Osteoblast (primary cell): ENCODE measurements around the gene PRAMEF2. TPM values are rescaled to one million over a fixed set of nuclear protein-coding genes. Genes with fewer than 3 reads are reported as not detected.
"Not testable (repeated sequence)": the region's sequence is repeated elsewhere in the genome, so short reads cannot be mapped to it uniquely, and the experiment has no call there.

Experiments
- DNase-seq: peaks from one replicate; pipeline ENCODE4 v3.0.0; 2011; ENCODE audit warnings: low spot score, mixed read lengths; ENCODE audit not compliant: insufficient read length; ENCODE audit errors: missing footprints
- H2AFZ ChIP-seq: 2 replicates; pipeline ENCODE4 v1.6.0; 2011; ENCODE audit warnings: mild to moderate bottlenecking, low read length
- H3K27ac ChIP-seq: 2 replicates; pipeline ENCODE4 v1.5.1; 2011; ENCODE audit warnings: mild to moderate bottlenecking, low read depth, low read length, moderate library complexity
- H3K27me3 ChIP-seq: 2 replicates; pipeline ENCODE4 v1.6.0; 2012; ENCODE audit warnings: mild to moderate bottlenecking, control low read depth, inconsistent platforms, low read length, moderate library complexity; ENCODE audit not compliant: insufficient read depth
- H3K36me3 ChIP-seq: 2 replicates; pipeline ENCODE4 v1.5.1; 2011; ENCODE audit warnings: mild to moderate bottlenecking, low read length, control low read depth, moderate library complexity; ENCODE audit not compliant: insufficient read depth
- H3K4me1 ChIP-seq: 2 replicates; pipeline ENCODE4 v1.5.1; 2011; ENCODE audit warnings: mild to moderate bottlenecking, low read length, control low read depth, moderate library complexity; ENCODE audit not compliant: insufficient read depth
- H3K4me2 ChIP-seq: 2 replicates; pipeline ENCODE4 v1.6.0; 2011; ENCODE audit warnings: mild to moderate bottlenecking, low read length; ENCODE audit not compliant: insufficient read depth
- H3K4me3 ChIP-seq: fragments of 200-600 bp; sonication (generic); 3 replicates; pipeline ENCODE4 v1.5.1; 2012; ENCODE audit warnings: mild to moderate bottlenecking, low read length, inconsistent platforms; ENCODE audit not compliant: insufficient read depth
- H3K79me2 ChIP-seq: 2 replicates; pipeline ENCODE4 v1.6.0; 2012; ENCODE audit warnings: mild to moderate bottlenecking, low read length, control low read depth, inconsistent platforms; ENCODE audit not compliant: insufficient read depth
- H3K9me3 ChIP-seq: 2 replicates; pipeline ENCODE4 v1.5.1; 2011; ENCODE audit warnings: low read depth, low read length, control low read depth
- H4K20me1 ChIP-seq: 2 replicates; pipeline ENCODE4 v1.6.0; 2012; ENCODE audit warnings: mild to moderate bottlenecking, low read length, control low read depth; ENCODE audit not compliant: insufficient read depth
- total RNA-seq: library from RNA; depleted of rRNA; stranded (reverse); fragments of >200 nt; gene quantifications from 2 replicates; pipeline ENCODE4 v1.2.3, GENCODE V29; 2012
- TF ChIP-seq, protein P1 (sequence below): IDR thresholded peaks from 2 replicates; pipeline ENCODE4 v1.5.1; 2011; ENCODE audit warnings: mild to moderate bottlenecking, low read depth, low read length, moderate library complexity; ENCODE audit errors: extremely low read depth

PRAMEF2 gene, protein sequence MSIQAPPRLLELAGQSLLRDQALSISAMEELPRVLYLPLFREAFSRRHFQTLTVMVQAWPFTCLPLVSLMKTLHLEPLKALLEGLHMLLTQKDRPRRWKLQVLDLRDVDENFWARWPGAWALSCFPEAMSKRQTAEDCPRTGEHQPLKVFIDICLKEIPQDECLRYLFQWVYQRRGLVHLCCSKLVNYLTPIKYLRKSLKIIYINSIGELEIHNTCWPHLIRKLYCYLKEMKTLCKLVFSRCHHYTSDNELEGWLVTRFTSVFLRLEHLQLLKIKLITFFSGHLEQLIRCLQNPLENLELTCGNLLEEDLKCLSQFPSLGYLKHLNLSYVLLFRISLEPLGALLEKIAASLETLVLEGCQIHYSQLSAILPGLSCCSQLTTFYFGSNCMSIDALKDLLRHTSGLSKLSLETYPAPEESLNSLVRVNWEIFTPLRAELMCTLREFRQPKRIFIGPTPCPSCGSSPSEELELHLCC
- total RNA-seq = not detected in 2 replicates

DNA sequence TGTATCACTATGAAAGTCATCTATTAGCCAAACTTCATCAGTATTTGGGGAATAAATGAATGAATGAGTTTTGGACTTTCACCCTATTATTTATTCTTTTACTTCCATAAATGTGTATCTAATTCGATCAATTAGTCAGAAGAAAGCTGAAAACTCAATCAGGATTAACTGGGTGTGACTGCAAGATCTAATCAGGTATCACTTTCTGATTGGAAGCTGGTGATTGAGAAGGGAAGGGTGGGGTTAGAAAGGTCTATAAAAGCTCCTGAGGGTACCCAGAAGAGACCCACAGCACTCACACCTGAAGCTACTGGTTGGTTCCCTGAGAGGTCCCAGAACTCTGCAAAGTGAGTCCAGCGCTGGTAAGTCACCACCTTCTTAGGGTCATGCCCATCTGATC lies at the start of gene PRAMEF2:
PRAMEF2 (plus strand) TSS at position 301 of the 400 bp plus-strand sequence. CDS start 1,924 bp downstream, outside the sequence.
- not testable (repeated sequence) for DNase-seq, H3K4me3 ChIP-seq, H2AFZ ChIP-seq, H3K4me2 ChIP-seq, H3K36me3 ChIP-seq, H3K27ac ChIP-seq, H3K79me2 ChIP-seq, H4K20me1 ChIP-seq, H3K4me1 ChIP-seq, H3K27me3 ChIP-seq, H3K9me3 ChIP-seq

DNA sequence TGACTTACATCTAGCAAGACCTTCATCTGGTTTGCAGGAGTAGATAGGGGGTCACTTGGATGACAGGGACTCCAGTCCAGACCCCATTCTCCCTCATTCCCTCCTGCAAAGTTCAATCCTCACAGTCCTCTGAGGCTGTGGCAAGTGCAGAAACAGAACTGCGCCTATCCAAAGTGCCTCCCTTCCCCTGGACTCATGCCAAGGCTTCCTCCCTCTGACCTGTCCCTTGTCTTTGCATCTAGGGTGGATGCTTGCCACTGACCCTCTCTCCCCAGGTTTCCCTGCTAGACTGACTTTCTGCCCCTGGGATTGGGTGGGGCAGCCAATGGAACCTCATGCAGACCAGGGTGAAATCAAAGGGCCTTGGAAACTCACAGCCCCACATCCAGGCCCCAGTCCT lies 47.0 kb upstream of the PRAMEF2 start:
- H3K36me3 ChIP-seq = no peaks in the 10 kb centered on the region
- no peaks in the 10 kb centered on the region for H3K9me3 ChIP-seq
- no peak overlapping the region for H3K4me2 ChIP-seq
- H3K79me2 ChIP-seq = no peaks in the 10 kb centered on the region
- no peaks in the 10 kb centered on the region for H4K20me1 ChIP-seq
- H3K27me3 ChIP-seq = no peaks in the 10 kb centered on the region
- TF ChIP-seq, protein P1, sequence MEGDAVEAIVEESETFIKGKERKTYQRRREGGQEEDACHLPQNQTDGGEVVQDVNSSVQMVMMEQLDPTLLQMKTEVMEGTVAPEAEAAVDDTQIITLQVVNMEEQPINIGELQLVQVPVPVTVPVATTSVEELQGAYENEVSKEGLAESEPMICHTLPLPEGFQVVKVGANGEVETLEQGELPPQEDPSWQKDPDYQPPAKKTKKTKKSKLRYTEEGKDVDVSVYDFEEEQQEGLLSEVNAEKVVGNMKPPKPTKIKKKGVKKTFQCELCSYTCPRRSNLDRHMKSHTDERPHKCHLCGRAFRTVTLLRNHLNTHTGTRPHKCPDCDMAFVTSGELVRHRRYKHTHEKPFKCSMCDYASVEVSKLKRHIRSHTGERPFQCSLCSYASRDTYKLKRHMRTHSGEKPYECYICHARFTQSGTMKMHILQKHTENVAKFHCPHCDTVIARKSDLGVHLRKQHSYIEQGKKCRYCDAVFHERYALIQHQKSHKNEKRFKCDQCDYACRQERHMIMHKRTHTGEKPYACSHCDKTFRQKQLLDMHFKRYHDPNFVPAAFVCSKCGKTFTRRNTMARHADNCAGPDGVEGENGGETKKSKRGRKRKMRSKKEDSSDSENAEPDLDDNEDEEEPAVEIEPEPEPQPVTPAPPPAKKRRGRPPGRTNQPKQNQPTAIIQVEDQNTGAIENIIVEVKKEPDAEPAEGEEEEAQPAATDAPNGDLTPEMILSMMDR = no peak
- no peaks in the 10 kb centered on the region for H3K4me1 ChIP-seq
- H3K27ac ChIP-seq = no peak overlapping the region
- no peak overlapping the region for H3K4me3 ChIP-seq
- no peak for DNase-seq
- no peak overlapping the region for H2AFZ ChIP-seq

DNA sequence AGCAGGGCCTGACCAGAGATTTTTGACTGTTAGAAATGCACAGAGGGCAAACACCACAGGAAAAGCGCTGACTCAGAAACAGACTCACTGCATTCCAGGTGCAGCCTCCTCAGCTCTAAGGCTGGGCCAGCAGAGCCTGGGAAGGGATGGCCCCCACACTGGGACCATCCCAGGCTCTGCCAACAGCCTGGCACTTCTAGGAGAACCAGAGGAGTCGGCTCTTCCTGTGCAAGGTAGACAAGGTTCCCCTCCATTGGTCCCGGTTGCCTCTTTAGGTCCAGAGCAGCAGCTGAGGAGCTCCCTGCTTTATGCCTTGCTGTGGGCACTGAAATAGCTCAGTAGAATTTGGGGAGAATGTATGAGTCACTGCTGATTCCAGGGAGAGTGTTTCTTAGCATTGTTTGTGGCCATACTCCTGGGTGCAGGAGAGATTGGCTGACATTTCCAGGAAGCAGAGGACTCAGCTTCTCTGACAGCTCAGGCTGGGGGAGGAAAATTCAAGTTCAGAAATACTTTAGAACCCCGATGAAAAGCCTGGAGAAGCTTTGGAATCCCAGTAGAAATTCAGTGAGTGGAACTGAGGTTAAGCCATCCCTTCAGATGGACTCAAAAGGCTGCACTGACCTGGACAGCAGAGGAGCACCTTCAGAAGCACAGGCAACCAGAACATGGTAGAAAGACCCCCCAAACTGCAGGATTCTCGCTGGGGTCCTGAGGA lies 46.0 kb upstream of the PRAMEF2 start:
- Histone ChIP-seq H3K4me3 (no peak overlapping the region), H3K27me3 (no peaks in the 10 kb centered on the region), H3K36me3 (no peaks in the 10 kb centered on the region), H3K27ac (no peak overlapping the region), H3K4me1 (no peaks in the 10 kb centered on the region), H3K9me3 (no peaks in the 10 kb centered on the region), H4K20me1 (no peaks in the 10 kb centered on the region), H3K4me2 (no peak overlapping the region), H3K79me2 (no peaks in the 10 kb centered on the region), H2AFZ (no peak overlapping the region)
- DNase-seq = no peak
- TF ChIP-seq, protein P1 = no peak

DNA sequence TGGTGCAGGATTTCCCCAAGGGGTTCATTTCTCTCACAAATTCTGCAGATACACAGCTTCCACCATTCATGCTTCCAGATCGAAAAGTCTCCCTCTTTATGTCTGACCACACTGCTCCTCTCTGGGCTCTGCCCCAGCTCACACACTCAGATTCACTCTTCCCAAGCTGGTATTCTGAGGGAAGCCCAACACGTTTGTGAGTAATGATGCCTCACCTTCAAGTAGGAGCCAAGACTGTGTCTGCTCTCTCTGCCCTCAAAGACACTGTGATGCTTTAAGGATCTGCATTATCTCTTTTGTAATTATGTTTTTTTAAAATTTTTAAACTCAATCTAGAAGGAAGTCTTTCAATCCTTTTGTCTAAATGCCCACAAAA lies 45.5 kb upstream of the PRAMEF2 start:
- Histone ChIP-seq H3K4me1 (no peaks in the 10 kb centered on the region), H3K36me3 (no peaks in the 10 kb centered on the region), H3K27ac (no peak overlapping the region), H3K4me3 (no peak overlapping the region), H3K4me2 (no peak overlapping the region), H4K20me1 (no peaks in the 10 kb centered on the region), H3K79me2 (no peaks in the 10 kb centered on the region), H3K27me3 (no peaks in the 10 kb centered on the region), H2AFZ (no peak overlapping the region), H3K9me3 (no peaks in the 10 kb centered on the region)
- DNase-seq = no peak
- TF ChIP-seq, protein P1 = no peak

DNA sequence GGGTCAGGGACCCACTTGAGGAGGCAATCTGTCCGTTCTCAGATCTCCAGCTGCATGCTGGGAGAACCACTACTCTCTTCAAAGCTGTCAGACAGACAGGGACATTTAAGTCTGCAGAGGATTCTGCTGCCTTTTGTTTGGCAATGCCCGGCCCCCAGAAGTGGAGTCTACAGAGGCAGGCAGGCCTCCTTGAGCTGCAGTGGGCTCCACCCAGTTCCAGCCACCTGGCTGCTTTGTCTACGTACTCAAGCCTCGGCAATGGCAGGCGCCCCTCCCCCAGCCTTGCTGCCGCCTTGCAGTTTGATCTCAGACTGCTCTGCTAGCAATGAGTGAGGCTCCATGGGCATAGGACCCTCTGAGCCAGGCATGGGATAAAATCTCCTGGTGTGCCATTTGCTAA lies 37.8 kb upstream of the PRAMEF2 start:
- H4K20me1 ChIP-seq, H3K4me2 ChIP-seq, H3K9me3 ChIP-seq, H3K36me3 ChIP-seq, H3K27me3 ChIP-seq, H2AFZ ChIP-seq, DNase-seq, H3K4me1 ChIP-seq, H3K27ac ChIP-seq, H3K4me3 ChIP-seq, H3K79me2 ChIP-seq: not testable (repeated sequence)

DNA sequence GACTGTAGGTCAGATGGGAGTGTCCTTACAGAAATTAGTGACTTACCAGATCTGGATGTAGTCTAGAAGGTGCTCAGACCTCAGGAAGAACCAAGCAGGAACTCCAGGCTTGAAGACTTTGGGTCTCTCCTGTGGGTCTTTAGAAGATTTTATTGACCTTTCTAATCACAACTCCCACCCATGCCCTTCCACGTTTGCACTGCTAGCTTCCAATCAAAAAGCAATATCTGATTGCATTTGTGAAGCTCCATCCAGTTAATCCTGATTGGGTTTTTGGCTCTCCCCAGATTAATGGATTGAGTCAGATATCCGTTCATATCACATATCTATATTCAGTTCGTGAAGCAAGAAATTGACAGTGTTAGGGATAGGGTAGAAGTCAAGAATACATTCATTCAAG lies 25.6 kb upstream of the PRAMEF2 start, which contains the start of gene PRAMEF11:
PRAMEF11 (minus strand) TSS at position 101 of the 400 bp plus-strand sequence. CDS start 2,621 bp downstream, outside the sequence.
- not testable (repeated sequence) for H3K9me3 ChIP-seq, H3K27me3 ChIP-seq, H3K4me3 ChIP-seq, H3K79me2 ChIP-seq, H3K4me1 ChIP-seq, H4K20me1 ChIP-seq, H2AFZ ChIP-seq, H3K36me3 ChIP-seq, H3K27ac ChIP-seq, H3K4me2 ChIP-seq, DNase-seq
